ES-I3 (cell line): ENCODE data around the gene CCDC188.

ENCODE experiments used
- H3K36me3 ChIP-seq: 2 replicates; pipeline ENCODE4 v1.6.1; 2013; ENCODE audit warnings: mild to moderate bottlenecking, low read length, control low read depth, moderate library complexity; ENCODE audit not compliant: insufficient read depth
- H3K4me1 ChIP-seq: 2 replicates; pipeline ENCODE4 v1.6.1; 2013; ENCODE audit warnings: mild to moderate bottlenecking, control low read depth, low read length; ENCODE audit not compliant: insufficient read depth
- H3K9ac ChIP-seq: 2 replicates; pipeline ENCODE4 v1.6.1; 2013; ENCODE audit warnings: low read depth, mild to moderate bottlenecking, low read length, moderate library complexity
- H3K9me3 ChIP-seq: 2 replicates; pipeline ENCODE4 v1.6.1; 2013; ENCODE audit warnings: mild to moderate bottlenecking, low read length, moderate library complexity; ENCODE audit not compliant: control insufficient read depth, insufficient read depth

The CCDC188 gene

DNA sequence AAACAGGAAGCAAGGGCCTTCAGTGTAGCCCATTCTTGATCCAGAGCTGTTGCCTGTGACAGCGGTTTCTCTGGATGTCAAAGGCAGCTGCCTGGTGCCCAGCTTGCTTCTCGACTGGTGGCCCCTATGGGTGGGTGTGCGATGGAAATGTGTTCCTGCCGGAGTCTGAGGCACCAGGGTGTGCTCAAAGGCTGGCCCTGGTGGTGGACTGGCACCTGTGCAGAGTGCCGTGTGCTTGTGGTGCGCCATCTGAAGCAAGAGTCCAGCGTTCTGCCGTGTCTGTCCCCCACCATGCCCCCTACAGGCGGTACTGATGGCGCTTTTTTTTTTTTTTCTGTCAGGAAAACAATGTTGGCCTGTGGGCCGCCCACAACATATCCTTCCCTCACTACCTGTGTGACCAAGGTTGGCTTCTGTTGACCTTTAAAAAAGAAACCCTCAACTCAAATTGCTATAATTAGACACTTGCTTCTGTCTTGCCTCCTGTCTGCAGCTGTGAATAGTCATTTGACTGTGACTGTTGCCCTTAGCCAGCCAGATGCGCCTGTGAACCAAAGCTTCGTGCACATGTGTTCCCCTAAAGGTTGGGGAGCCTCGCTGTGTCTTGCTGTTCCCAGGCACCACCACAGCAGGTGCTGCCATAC is 39.7 kb downstream of the CCDC188 start:
- H3K9ac ChIP-seq, result no peak overlapping the region
- no peaks in the 10 kb centered on the region for H3K4me1 ChIP-seq
- H3K36me3 ChIP-seq, result peaks cover 14% of the 10 kb centered on the region
- no peaks in the 10 kb centered on the region for H3K9me3 ChIP-seq

GRCh38 chr22:20110359-20110985 is 40.4 kb downstream of the CCDC188 start:
- H3K9me3 ChIP-seq, result no peaks in the 10 kb centered on the region
- no peaks in the 10 kb centered on the region for H3K4me1 ChIP-seq
- H3K9ac ChIP-seq, result no peak overlapping the region
- peaks cover 19% of the 10 kb centered on the region for H3K36me3 ChIP-seq

GRCh38 chr22:20109411-20110358 is 41.2 kb downstream of the CCDC188 start:
- Histone ChIP-seq H3K4me1 (no peaks in the 10 kb centered on the region), H3K9me3 (no peaks in the 10 kb centered on the region), H3K36me3 (peaks cover 26% of the 10 kb centered on the region), H3K9ac (no peak overlapping the region)

DNA sequence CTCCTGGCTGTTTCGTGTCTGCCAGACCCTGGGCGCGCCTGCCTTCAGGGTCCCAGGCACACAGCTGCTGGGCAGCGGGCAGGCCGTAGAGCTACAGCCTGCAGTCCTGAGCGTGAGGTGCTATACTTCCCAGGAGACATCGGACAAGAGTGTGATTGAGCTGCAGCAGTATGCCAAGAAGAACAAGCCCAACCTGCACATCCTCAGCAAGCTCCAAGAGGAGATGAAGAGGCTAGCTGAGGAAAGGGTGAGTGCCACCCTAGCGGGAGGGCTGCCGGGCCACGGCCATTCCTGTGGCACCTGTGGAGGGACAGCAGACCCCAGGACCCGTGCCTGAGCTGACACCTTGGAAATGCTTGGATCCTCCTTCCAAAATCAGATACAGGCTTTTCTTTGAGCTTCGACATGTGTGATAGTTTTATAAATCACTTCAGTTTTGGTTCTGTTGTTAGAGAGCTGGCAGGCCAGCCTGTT is 42.1 kb downstream of the CCDC188 start:
- Histone ChIP-seq H3K36me3 (peaks cover 27% of the 10 kb centered on the region), H3K9me3 (no peaks in the 10 kb centered on the region), H3K4me1 (no peaks in the 10 kb centered on the region), H3K9ac (no peak overlapping the region)

DNA sequence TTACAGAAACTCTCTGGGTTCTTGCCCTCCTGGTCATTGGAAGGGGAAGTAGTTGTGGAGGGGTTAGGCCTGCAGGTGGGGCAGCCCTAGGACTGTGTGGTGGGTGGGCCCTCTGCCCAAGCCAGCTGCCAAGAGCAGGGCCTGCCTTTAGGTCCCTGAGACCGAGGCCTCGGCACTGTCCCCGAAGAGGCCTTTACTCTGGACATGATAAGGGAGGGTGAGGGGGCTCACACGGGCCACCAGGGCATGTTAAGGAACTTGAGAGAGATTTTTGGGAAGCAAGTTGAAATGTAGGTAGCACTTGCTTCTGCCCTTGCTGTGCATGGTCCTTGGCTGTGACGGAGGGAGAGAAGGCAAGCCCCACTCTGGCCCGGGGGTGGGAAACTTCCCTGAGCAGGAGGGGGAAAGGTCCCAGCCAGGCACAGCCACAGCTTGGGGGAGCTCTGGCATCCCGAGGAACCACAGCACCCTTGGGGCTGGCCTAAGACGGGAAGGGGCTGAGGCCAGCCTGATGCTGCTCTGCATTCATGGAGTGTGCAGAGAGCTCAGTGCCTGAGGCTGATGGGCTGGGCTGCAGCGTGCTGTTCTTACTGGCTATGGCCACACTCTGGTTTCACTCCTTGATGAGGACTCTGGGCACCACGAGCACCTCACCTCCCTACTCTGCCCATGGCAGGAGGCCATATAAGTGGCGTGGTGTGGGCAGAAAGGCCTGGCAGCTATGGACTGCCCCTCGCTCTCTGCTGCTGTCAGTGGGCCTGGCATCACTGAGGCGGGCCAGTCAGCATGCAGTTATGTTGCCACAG is 42.7 kb downstream of the CCDC188 start:
- Histone ChIP-seq H3K36me3 (peaks cover 27% of the 10 kb centered on the region), H3K4me1 (no peaks in the 10 kb centered on the region)

GRCh38 chr22:20107471-20107901 is 43.4 kb downstream of the CCDC188 start:
- Histone ChIP-seq H3K36me3 (peaks cover 27% of the 10 kb centered on the region), H3K9ac (no peak overlapping the region), H3K4me1 (no peaks in the 10 kb centered on the region), H3K9me3 (no peaks in the 10 kb centered on the region)

More for the DNA sequence above, 42.7 kb downstream of the CCDC188 start:
- Histone ChIP-seq H3K9ac (no peak overlapping the region), H3K9me3 (no peaks in the 10 kb centered on the region)

GRCh38 chr22:20106849-20107237 is 44.0 kb downstream of the CCDC188 start:
- Histone ChIP-seq H3K36me3 (peaks cover 34% of the 10 kb centered on the region), H3K9ac (no peak overlapping the region), H3K9me3 (no peaks in the 10 kb centered on the region), H3K4me1 (no peaks in the 10 kb centered on the region)

DNA sequence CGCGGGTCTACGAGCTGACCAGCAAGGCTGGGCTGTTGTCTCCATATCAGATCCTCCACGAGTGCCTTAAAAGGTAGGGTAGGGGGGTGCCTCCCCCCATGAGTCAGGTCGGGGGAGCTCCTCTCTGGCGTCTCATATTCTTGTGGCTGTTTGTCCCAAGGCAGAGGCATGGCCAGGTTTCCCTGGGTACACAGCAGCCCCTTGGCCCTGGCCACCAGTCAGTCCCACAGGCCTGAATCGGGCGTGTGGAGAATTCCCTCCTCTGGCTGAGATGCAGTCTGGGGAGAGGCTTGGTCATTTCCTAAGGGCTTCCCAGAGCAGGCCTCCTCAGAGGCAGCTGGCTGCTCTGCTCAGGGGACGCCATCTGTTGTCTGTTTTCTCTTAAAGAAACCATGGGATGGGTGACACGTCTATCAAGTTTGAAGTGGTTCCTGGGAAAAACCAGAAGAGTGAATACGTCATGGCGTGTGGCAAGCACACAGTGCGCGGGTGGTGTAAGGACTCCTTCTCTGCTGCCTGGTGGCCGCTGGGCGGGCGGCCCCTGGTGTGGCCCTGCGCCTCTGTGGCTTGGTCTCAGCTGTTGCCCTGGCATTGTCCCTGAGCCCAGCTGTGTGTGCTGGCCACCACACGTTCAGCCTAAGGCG is 44.5 kb downstream of the CCDC188 start:
- peaks cover 35% of the 10 kb centered on the region for H3K36me3 ChIP-seq
- H3K9ac ChIP-seq, result no peak overlapping the region
- H3K4me1 ChIP-seq, result no peaks in the 10 kb centered on the region
- no peaks in the 10 kb centered on the region for H3K9me3 ChIP-seq

- Histone ChIP-seq H3K36me3 (peaks cover 32% of the 10 kb centered on the region), H3K9ac (no peak overlapping the region), H3K9me3 (no peaks in the 10 kb centered on the region), H3K4me1 (no peaks in the 10 kb centered on the region)
These were observed 45.2 kb downstream of the CCDC188 start for GRCh38 chr22:20105456-20106204.

DNA sequence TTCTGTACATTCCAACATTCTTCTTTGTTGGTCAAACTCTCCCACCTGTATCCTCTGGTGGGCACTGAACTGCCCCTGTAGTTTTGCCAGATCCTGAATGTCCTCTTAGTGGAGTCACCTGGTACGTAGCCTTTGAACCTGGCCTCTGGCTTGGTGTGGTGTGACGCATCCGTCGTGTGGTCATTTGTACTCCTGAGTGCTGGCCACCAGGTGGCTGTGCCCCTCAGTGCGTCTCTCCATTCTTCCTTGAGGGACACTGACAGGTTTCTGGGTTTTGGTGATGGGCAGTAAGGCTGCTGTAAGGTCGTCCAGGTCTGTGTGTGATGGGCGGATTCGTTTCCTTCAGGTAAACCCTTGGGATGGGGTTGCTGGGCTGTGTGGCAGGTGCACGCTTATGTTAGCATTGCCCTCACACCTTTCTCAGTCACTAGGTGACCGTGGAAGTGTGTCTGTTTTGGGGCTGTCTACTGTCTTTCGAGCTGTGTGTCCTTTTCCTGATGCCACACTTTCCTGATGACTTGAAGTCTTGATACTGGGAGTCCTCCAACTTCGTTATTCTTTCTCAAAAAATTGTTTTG is 48.6 kb downstream of the CCDC188 start:
- Histone ChIP-seq H3K9ac (no peak overlapping the region), H3K9me3 (no peaks in the 10 kb centered on the region), H3K36me3 (peaks cover 39% of the 10 kb centered on the region), H3K4me1 (no peaks in the 10 kb centered on the region; the same call in 1 of the 2 replicates)

- H3K36me3 ChIP-seq, result peaks cover 39% of the 10 kb centered on the region
- no peak overlapping the region for H3K9ac ChIP-seq
- no peaks in the 10 kb centered on the region; the same call in 1 of the 2 replicates for H3K4me1 ChIP-seq
These were observed 49.2 kb downstream of the CCDC188 start for GRCh38 chr22:20101638-20102037.

DNA sequence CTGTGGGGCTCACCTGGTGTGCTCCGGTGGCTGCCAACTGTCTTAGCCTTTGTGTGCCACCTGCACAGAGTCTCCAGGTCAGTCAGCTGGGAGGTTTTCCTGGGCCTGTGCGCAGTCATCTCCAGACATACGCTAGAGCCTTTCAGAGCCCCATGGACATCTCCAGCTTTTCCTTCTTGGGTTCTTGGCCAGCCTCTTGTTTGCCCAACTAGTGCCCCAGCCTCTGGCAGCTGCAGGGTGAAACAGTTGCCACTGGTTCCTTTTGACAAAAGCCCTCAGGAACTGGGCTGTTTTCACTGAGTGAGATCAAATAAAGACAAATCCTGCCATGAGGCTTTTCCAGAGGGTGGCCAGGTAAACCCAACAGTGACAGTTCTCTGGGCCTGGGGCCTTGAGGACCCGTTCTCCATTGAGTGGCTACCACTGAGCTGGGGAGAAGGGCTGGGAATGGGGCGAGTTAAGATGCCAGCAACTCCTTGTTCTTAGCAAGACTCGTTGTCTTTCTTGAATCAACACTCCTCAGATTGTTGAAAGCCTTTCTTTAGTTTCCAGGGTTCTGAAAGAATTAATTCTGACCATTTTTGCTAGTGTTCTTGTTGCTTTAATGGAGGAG is 51.6 kb downstream of the CCDC188 start:
- Histone ChIP-seq H3K9me3 (0 out of 2 replicates have a peak, but pooled peaks cover 4% of the 10 kb centered on the region), H3K4me1 (no peaks in the 10 kb centered on the region; the same call in 1 of the 2 replicates), H3K36me3 (peaks cover 42% of the 10 kb centered on the region), H3K9ac (no peak overlapping the region)

More at GRCh38 chr22:20101638-20102037, 49.2 kb downstream of the CCDC188 start:
- 0 out of 2 replicates have a peak, but pooled peaks cover 2% of the 10 kb centered on the region for H3K9me3 ChIP-seq
